ENCODE data around the gene HAPLN3. TPM values are rescaled to one million over a fixed set of nuclear protein-coding genes. Genes with fewer than 3 reads are reported as not detected.

Gene HAPLN3
- total and polyA plus RNA-seq, 2 experiments from 2014 or later, result 4.2 to 6.6 TPM

GRCh38 chr15:88842156-88842555 lies 53.2 kb downstream of the HAPLN3 start:
- H3K79me2 ChIP-seq, result no peaks in the 10 kb centered on the region
- H3K27me3 ChIP-seq, result peaks cover 5% of the 10 kb centered on the region
- no peak overlapping the region for H3K27ac ChIP-seq
- TF ChIP-seq EZH2 (IDR thresholded peaks at IDR 0.05; ENCODE audit: borderline replicate concordance) (no peak), CTCF (IDR thresholded peaks at IDR 0.05; ENCODE audit: poor library complexity) (no peak), EZH2phosphoT487 (IDR thresholded peaks at IDR 0.05; ENCODE audit: low read depth, severe bottlenecking, unreplicated experiment) (no peak)
- no peak overlapping the region for H3K4me3 ChIP-seq
- no peak for DNase-seq (ENCODE audit: low spot score)
- no peaks in the 10 kb centered on the region for H3K9me3 ChIP-seq (ENCODE audit: low read depth)
- H2AFZ ChIP-seq, result no peak overlapping the region
- H3K4me2 ChIP-seq, result no peak overlapping the region
- no peaks in the 10 kb centered on the region for H3K36me3 ChIP-seq (replicated peaks; ENCODE audit: insufficient read depth, low read depth)
- H3K9me2 ChIP-seq (replicated peaks; ENCODE audit: insufficient read depth), result no peaks in the 10 kb centered on the region
- H3K4me1 ChIP-seq (ENCODE audit: insufficient read depth), result no peaks in the 10 kb centered on the region
- no peaks in the 10 kb centered on the region for H4K20me1 ChIP-seq (ENCODE audit: insufficient read depth, poor library complexity, severe bottlenecking)
- WGBS (ENCODE audit: low lambda C conversion rate, missing lambda C conversion rate), result 90% methylated on average over 4 of the region's 4 CpGs

- Histone ChIP-seq H4K20me1 (ENCODE audit: insufficient read depth, poor library complexity, severe bottlenecking) (no peaks in the 10 kb centered on the region), H3K36me3 (replicated peaks; ENCODE audit: insufficient read depth, low read depth) (no peaks in the 10 kb centered on the region), H3K27me3 (peaks cover 5% of the 10 kb centered on the region), H2AFZ (no peak overlapping the region), H3K9me3 (ENCODE audit: low read depth) (no peaks in the 10 kb centered on the region), H3K79me2 (no peaks in the 10 kb centered on the region), H3K9me2 (replicated peaks; ENCODE audit: insufficient read depth) (no peaks in the 10 kb centered on the region), H3K4me1 (ENCODE audit: insufficient read depth) (no peaks in the 10 kb centered on the region), H3K4me2 (no peak overlapping the region), H3K4me3 (no peak overlapping the region), H3K27ac (no peak overlapping the region)
- TF ChIP-seq EZH2 (IDR thresholded peaks at IDR 0.05; ENCODE audit: borderline replicate concordance) (no peak), CTCF (IDR thresholded peaks at IDR 0.05; ENCODE audit: poor library complexity) (no peak), EZH2phosphoT487 (IDR thresholded peaks at IDR 0.05; ENCODE audit: low read depth, severe bottlenecking, unreplicated experiment) (no peak)
- DNase-seq (ENCODE audit: low spot score), result no peak
- WGBS (ENCODE audit: low lambda C conversion rate, missing lambda C conversion rate), result 92% methylated on average over 1 of the region's 1 CpG
These were observed 54.1 kb downstream of the HAPLN3 start for GRCh38 chr15:88841236-88841635.

GRCh38 chr15:88839961-88840360 lies 55.4 kb downstream of the HAPLN3 start:
- Histone ChIP-seq H2AFZ (no peak overlapping the region), H3K4me3 (no peak overlapping the region), H3K79me2 (no peaks in the 10 kb centered on the region), H3K4me1 (ENCODE audit: insufficient read depth) (no peaks in the 10 kb centered on the region), H3K27me3 (peaks cover 5% of the 10 kb centered on the region), H3K36me3 (replicated peaks; ENCODE audit: insufficient read depth, low read depth) (no peaks in the 10 kb centered on the region), H3K9me3 (ENCODE audit: low read depth) (no peaks in the 10 kb centered on the region), H3K27ac (no peak overlapping the region), H3K9me2 (replicated peaks; ENCODE audit: insufficient read depth) (no peaks in the 10 kb centered on the region), H3K4me2 (no peak overlapping the region), H4K20me1 (ENCODE audit: insufficient read depth, poor library complexity, severe bottlenecking) (no peaks in the 10 kb centered on the region)
- 96% methylated on average over 15 of the region's 16 CpGs for WGBS (ENCODE audit: low lambda C conversion rate, missing lambda C conversion rate)
- no peak for TF ChIP-seq CTCF (IDR thresholded peaks at IDR 0.05; ENCODE audit: poor library complexity)
- no peak for TF ChIP-seq EZH2 (IDR thresholded peaks at IDR 0.05; ENCODE audit: borderline replicate concordance)
- no peak for TF ChIP-seq EZH2phosphoT487 (IDR thresholded peaks at IDR 0.05; ENCODE audit: low read depth, severe bottlenecking, unreplicated experiment)
- DNase-seq (ENCODE audit: low spot score), result no peak

DNA sequence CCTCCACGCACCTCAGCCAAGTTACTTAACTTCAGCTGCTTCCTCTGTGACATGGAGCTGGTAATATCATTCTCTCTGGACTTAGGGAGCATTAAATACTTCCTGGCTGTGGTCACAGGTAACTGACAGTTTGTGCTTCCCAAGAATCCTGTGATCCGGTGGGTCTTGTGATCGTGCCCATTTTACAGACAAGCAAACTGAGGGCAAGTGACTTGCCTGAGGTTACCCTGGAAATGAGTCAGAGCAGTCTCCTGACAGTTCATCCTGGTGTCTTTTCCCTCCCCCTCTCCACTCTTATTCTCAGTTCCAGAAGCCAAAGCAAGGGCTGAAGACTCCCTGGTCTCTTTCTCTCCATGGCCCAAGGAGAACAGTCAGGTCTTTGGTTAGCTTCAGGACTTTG lies 56.2 kb downstream of the HAPLN3 start:
- H3K27me3 ChIP-seq, result peaks cover 5% of the 10 kb centered on the region
- H3K36me3 ChIP-seq (replicated peaks; ENCODE audit: insufficient read depth, low read depth), result no peaks in the 10 kb centered on the region
- WGBS (ENCODE audit: low lambda C conversion rate, missing lambda C conversion rate), result 76% methylated on average over 3 of the region's 3 CpGs
- no peaks in the 10 kb centered on the region for H3K79me2 ChIP-seq
- no peaks in the 10 kb centered on the region for H3K9me2 ChIP-seq (replicated peaks; ENCODE audit: insufficient read depth)
- DNase-seq (ENCODE audit: low spot score), result no peak
- no peaks in the 10 kb centered on the region for H3K4me1 ChIP-seq (ENCODE audit: insufficient read depth)
- H3K4me3 ChIP-seq, result no peak overlapping the region
- H3K4me2 ChIP-seq, result no peak overlapping the region
- H4K20me1 ChIP-seq (ENCODE audit: insufficient read depth, poor library complexity, severe bottlenecking), result no peaks in the 10 kb centered on the region
- H3K9me3 ChIP-seq (ENCODE audit: low read depth), result no peaks in the 10 kb centered on the region
- H3K27ac ChIP-seq, result no peak overlapping the region
- TF ChIP-seq EZH2phosphoT487 (IDR thresholded peaks at IDR 0.05; ENCODE audit: low read depth, severe bottlenecking, unreplicated experiment), result no peak
- TF ChIP-seq CTCF (IDR thresholded peaks at IDR 0.05; ENCODE audit: poor library complexity), result no peak
- no peak for TF ChIP-seq EZH2 (IDR thresholded peaks at IDR 0.05; ENCODE audit: borderline replicate concordance)
- no peak overlapping the region for H2AFZ ChIP-seq
